Measurements from ENCODE around the gene TRAK1.

Gene TRAK1

GRCh38 chr3:42195879-42196330 is 104.7 kb downstream of the TRAK1 start:
- no peak for DNase-seq (ENCODE audit: insufficient read length, low spot score)

DNA sequence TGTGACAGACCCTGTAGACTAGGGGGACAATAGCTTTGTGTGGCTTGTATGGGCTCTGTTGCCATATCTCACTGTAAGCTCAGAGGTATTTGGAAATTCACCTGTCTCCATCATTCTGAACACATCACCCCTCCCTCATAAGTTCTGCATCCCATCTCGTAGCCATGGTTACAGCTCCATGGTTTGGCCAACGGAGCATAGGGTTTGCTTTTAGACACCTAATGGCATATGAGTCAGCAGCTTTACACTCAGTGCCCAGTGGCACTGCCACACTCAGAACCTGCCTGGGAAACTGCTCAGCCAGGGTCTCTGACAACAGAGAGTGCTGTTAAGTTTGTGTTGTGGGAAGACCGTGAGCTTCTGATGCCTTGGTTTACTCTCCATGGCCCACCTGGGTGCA is 107.6 kb downstream of the TRAK1 start:
- FAIRE-seq (no peak), DNase-seq (ENCODE audit: insufficient read length, low spot score) (no peak)

More at GRCh38 chr3:42195879-42196330, 104.7 kb downstream of the TRAK1 start:
- FAIRE-seq: no peak

- DNase-seq (ENCODE audit: insufficient read length, low spot score) (no peak), FAIRE-seq (no peak)
These were observed 111.2 kb downstream of the TRAK1 start for GRCh38 chr3:42202217-42202865.

GRCh38 chr3:42204867-42205599 is 113.9 kb downstream of the TRAK1 start:
- FAIRE-seq (no peak), DNase-seq (ENCODE audit: insufficient read length, low spot score) (no peak)

GRCh38 chr3:42205800-42206514 is 114.8 kb downstream of the TRAK1 start:
- FAIRE-seq (no peak), DNase-seq (ENCODE audit: insufficient read length, low spot score) (no peak)

DNA sequence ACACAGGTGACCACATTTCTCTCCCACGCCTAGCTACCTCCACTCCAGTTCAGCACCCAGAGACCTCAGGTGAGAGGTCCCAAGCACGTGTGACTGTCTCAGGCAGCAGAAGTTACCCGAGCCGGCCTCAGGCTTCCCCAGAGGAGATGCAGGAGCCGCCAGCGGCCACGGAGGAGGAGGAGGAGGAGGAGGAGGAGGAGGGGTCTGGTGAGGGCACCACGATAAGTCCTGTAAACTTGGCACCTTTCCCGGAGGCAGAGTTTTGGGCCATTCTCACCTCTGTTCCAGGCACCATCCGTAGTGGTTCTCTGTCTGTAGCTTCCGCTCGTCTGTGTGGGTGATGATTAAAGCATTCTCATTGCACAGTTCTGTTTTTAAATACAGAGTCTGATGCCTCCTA is 118.8 kb downstream of the TRAK1 start:
- no peak for DNase-seq (ENCODE audit: insufficient read length, low spot score)
- no peak for FAIRE-seq

GRCh38 chr3:42210726-42211125 is 119.6 kb downstream of the TRAK1 start:
- FAIRE-seq: no peak
- DNase-seq (ENCODE audit: insufficient read length, low spot score): no peak

GRCh38 chr3:42213417-42213816 is 122.3 kb downstream of the TRAK1 start:
- FAIRE-seq (no peak), DNase-seq (ENCODE audit: insufficient read length, low spot score) (no peak)

GRCh38 chr3:42214064-42214463 is 122.9 kb downstream of the TRAK1 start:
- no peak for FAIRE-seq
- no peak for DNase-seq (ENCODE audit: insufficient read length, low spot score)

- no peak for FAIRE-seq
- no peak for DNase-seq (ENCODE audit: insufficient read length, low spot score)
These were observed 123.6 kb downstream of the TRAK1 start for GRCh38 chr3:42214565-42215283.

DNA sequence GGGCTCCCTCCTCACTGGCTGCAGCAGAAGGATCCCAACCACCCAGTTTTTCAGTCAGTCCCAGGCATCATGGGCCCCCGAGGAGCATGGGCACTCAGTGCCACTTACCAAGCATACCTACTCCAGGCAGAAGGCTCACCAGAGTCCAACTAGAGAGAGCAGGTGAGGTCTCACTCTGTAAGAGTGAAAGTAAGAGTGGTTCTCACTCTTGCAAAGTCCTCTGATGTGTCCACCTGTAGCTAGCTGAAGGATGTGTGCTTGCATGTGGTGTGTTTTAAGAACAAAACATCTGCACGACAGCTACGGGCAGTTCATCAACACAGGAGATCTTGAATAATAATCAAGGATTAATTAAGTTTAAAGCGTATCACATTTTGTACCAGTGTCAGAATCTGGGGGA is 125.1 kb downstream of the TRAK1 start:
- no peak for DNase-seq (ENCODE audit: insufficient read length, low spot score)
- FAIRE-seq: no peak

GRCh38 chr3:42216931-42217333 is 125.8 kb downstream of the TRAK1 start:
- FAIRE-seq (no peak), DNase-seq (ENCODE audit: insufficient read length, low spot score) (no peak)

DNA sequence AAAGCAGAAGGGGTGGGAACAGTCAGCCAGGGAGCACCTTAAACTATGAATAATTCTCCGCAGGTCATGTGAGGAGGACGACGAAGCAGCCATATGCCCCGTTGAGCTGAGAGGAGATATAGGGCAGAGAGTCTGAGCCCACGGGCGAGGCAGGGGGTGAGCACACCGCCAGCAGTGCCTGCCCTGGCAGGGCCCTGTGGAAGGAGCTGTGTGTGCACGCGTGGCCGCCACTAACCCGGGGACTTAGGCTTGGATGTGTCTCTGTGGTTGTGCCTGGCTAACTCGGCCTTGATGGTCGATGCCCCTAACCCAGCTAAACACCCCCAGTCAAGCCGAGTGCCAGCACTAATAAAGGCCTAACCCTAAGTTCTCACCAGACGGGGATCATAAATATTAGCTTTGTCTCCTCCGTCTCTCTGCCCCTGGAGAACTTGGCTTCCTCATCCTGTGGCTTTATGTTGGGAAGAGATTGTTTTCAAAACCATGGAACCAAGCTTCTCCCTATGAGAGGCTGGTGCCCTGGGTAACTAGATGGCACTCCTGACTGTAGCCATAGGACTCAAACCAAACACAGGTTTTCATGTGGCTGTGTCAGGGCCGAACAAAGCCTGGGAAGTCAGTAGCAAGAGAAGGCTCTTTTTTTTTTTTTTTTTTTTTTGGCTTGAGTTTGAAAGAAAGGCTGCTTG is 129.4 kb downstream of the TRAK1 start:
- DNase-seq (ENCODE audit: insufficient read length, low spot score) (no peak), FAIRE-seq (no peak)

- DNase-seq (ENCODE audit: insufficient read length, low spot score): no peak
- no peak for FAIRE-seq
These were observed 132.0 kb downstream of the TRAK1 start for GRCh38 chr3:42222942-42223693.

GRCh38 chr3:42224178-42224577 is 133.0 kb downstream of the TRAK1 start:
- no peak for DNase-seq (ENCODE audit: insufficient read length, low spot score)
- FAIRE-seq: no peak

- no peak for FAIRE-seq
- DNase-seq (ENCODE audit: insufficient read length, low spot score): no peak
These were observed 133.7 kb downstream of the TRAK1 start for GRCh38 chr3:42224658-42225421.

DNA sequence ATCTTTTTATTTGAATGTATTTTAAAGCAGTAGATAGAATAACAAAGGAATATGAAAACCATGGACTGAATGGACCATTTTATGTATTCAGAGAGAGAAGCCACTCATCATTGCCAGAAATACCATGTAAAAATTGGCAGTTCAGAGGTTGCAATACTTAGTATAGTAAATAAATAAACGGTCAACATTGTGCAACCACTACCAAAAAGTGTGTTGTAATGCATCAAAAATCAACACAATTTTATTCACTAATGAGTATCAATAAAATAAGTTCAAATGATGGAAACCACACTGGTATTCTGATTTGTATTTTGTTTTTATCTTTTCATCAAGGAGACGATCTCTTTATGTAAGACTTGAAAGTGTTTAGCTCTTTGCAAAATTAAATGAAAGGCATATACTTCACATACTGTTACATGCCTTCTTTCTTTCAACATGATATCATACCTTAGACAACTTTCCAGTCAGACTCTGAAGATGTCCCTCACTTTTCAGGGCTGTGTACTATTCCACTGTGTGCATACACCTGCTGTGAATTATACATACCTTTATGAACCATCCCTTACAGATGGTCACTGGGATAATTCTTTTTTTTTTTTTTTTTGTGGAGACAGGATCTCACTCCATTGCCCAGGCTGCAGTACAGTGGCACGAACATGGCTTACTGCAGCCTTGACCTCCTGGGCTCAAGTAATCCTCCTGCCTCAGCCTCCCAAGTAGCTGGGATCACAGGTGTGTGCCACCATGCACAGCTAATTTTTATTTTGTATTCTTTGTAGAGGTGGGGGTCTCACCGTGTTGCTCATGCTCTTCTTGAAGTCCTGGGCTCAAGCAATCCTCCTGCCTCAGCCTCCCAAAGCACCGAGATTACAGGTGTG is 134.6 kb downstream of the TRAK1 start:
- no peak for FAIRE-seq

More for the DNA sequence above, 134.6 kb downstream of the TRAK1 start:
- DNase-seq (ENCODE audit: insufficient read length, low spot score): no peak

Data from HTR-8/SVneo (cell line).